ENCODE data around the gene PLCD1.
"Not testable (repeated sequence)": the region's sequence is repeated elsewhere in the genome, so short reads cannot be mapped to it uniquely, and the experiment has no call there.

The PLCD1 gene

DNA sequence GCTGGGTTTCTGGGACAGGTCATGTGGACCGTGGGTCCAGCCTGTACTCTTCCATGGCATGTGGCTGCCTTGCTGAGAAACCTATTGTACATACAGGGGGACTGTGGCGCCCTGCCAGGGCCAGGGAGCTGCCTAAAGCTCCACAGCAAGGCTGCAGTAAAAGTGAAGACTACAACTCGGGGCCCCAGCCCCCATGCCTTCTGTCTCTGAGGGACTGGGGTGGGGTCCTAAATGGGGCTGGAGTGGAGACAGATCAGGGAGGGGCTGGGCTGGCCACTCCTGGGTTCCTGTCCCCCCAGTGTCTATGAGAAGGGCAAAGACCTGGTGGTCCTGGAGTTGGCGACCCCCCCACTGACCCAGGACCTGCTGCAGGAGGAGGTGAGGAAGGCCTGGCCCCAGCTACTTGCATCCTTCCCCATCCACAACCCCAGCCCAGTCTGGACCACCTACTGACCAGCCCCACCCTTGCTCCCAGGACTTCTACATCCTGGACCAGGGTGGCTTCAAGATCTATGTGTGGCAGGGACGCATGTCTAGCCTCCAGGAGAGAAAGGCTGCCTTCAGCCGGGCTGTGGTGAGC is 31.6 kb downstream of the PLCD1 start:
- no peak for DNase-seq

- no peak for DNase-seq
Observed at GRCh38 chr3:37997342-37997741, 32.1 kb downstream of the PLCD1 start.

DNA sequence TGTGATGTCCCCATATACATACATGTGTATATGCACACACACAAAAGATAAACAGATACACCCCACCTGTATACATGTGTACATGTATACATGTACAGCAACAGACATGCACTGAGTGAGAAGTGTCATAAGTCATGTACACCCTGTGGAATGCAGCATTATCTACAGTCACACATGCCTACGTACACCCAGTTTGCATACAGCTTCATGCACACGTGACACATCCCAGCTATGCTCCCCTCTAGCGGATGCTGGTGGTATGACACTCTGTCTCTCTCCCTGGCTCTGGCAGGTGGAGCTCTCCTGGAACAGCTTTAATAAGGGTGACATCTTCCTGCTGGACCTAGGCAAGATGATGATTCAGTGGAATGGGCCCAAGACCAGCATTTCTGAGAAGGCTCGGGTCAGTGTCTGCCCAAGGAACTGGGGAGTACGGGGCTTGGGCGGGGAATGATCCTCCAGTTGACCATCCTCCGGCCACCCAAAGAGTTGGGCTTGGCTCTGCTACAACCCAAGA is 32.6 kb downstream of the PLCD1 start:
- peak; percentile 32 for DNase-seq

DNA sequence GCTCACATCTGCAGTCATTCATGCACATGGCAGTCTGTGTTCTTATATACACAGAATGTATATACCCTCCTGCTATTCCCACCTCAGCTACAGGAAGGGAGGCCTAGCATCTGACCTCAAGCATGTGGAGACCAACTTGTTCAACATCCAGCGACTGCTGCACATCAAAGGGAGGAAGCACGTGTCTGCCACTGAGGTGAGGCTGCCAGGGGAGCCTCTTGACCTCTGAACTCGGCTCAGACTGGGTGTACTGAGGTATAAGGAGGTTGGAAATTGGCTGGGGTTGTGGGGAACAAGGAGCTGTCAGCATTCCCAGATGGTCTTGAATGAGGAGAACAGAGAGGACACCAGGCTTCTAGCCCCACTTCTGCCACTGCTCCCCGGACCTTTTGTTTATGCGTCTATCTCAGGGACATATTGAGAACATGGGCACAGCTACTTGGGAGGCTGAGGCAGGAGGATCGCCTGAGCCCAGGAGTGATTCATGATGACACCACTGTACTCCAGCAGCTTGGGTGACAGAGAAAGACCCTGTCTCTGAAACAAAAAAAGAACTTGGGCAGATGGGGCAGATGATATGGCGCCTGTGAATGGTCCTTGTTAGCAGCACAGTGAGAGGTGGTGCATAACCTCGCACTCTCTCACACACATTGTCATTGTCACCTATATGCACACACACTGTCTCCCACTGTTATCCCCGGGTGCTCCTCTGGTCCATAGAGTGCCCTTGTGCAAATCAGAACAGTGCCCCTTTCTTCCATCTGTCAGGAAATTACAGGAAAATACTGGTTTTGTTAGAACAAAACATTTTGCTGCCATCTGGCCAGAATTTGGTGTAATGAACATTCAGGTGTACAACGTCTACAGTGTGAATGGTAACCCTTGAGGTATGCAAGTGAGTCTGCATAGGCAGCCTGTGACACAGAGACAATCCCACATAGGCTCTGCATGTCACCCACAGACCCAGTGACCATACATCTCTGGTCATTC is 33.5 kb downstream of the PLCD1 start:
- no peak for DNase-seq

DNA sequence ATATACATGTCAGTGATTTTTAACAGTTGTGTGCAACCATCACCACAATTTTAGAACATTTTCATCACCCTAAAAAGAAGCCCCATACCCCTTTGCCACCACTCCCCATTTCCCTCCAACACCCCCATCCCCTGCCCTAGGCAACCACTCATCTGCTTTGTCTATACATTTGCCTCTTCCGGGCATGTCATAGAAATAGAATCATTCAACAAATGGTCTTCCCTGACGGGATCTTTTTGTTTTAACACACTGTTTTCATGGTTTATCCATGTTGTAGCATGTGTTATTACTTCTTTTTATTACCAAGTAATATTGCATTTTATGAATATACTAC is 34.8 kb downstream of the PLCD1 start:
- DNase-seq: no peak

- no peak for DNase-seq
Observed at GRCh38 chr3:37993820-37994638, 35.4 kb downstream of the PLCD1 start.

DNA sequence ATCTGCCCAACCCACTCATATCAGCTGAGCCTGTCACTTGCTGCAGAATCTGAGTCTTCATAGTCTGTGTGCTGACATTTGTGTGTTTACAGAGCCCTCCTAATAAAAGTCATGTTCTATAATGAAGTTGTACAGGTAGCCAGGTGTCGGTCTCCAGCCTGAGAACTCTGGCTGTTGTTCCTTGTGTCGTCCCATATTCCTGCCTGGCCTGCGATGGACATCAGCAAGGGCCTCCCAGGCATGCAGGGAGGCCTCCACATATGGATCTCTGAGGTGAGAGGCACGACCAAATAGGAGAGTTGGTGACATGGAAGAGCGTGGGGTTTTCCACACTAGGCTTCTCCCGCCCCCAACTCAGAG is 36.0 kb downstream of the PLCD1 start:
- DNase-seq: no peak

GRCh38 chr3:37993067-37993455 is 36.4 kb downstream of the PLCD1 start:
- DNase-seq: no peak

GRCh38 chr3:37992271-37993066 is 37.0 kb downstream of the PLCD1 start:
- DNase-seq: no peak

DNA sequence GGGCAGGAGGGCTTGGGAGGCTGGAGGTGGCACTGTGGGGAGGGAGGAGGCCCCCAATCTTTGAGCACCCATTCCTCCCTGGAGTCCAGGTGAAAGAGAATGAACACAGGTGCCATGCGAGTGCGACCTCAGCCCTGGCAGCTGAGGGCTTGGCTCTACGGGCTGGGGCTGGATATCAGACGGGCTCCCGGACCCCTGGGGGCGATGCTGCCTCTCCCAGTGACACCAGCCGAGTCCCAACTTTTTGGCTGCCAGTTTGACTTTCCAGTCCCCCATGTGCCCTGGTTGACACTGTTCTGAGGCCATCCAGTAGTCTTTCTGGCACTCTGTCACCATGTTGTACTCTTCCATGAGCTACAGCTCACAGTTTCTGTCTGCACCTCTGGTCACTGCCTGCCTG is 37.6 kb downstream of the PLCD1 start:
- DNase-seq: no peak

DNA sequence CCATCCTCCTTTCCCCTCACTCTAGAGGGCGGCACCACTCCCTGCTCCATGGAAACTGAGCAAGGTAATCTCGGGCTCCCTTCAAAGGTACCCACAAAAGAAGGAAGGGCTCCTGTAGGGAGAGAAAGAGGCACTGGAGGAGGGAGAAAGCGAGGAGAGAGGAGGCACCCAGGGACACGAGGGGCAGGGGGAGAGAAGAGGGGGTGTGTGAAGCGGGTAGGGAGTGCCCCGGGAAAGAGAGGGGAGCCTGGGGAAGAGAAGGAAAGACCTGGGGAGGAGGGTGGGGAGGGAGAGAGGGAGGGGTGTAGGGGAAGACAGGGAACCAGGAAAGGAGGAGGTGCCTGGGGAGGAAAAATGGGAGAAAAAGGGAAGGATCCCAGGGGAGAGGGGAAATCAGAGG is 38.3 kb downstream of the PLCD1 start:
- DNase-seq: no peak

DNA sequence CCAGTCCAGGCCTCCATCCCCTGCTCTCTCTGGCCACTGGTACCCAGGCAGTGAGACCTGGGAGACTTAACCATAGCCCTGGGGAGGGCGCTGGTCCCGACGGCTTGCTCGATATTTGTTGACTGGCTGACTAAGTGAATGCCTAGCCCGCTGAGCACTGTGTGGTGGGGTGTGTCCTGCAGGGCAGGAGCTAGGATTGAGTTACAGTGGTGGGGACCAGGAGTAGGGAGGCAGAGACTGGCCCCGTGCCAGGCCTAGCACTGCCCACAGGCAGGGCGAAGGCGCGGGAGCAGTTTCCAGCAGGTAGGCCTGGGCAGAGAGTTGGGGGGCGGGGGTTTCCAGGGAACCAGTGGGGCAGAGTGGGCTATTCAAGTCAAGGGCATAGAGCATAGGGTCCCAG is 38.9 kb downstream of the PLCD1 start, which contains the start of gene VILL:
VILL (plus strand) TSS at position 260 of the 400 bp plus-strand sequence. CDS start 2,887 bp downstream, outside the sequence.
- DNase-seq: no peak

GRCh38 chr3:37989821-37990480 is 39.5 kb downstream of the PLCD1 start:
- DNase-seq: no peak

- no peak for DNase-seq
Observed at GRCh38 chr3:37988931-37989525, 40.4 kb downstream of the PLCD1 start.

DNA sequence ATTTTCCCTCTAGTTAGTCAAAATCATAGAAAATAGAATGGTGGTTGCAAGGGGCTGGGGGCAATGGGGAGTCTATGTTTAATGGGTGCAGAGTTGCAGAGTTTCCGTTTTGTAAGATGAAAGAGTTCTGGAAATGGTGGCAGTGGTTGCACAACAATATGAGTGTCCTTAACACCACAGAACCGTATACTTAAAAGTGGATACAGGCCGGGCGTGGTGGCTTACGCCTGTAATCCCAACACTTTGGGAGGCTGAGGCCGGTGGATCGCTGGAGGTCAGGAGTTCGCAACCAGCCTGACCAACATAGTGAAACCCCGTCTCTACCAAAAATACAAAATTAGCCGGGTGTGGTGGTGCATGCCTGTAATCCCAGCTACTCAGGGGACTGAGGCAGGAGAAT is 41.1 kb downstream of the PLCD1 start:
- DNase-seq: not testable (repeated sequence)

DNA sequence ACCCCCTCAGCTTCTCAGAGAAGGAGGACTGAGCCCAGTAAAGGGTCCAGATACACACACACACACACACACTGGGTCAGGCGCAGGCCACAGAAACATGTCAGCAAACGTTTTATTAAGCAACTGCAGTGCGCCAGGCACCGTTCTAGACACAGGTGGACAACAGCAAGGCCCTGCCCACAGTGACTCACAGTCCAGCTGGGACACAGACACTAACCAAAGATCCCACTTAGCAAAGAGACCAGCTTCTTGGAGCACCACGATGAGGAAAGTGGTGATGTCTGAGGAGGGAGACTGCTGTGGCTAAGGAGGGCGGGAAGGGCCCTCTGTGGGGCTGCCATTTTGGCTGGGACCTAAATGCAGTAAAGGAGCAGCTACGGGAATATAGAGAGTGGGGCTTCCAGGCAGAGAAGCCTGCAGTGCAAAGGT is 41.7 kb downstream of the PLCD1 start:
- DNase-seq: no peak

GRCh38 chr3:37987315-37987697 is 42.1 kb downstream of the PLCD1 start:
- no peak for DNase-seq

DNA sequence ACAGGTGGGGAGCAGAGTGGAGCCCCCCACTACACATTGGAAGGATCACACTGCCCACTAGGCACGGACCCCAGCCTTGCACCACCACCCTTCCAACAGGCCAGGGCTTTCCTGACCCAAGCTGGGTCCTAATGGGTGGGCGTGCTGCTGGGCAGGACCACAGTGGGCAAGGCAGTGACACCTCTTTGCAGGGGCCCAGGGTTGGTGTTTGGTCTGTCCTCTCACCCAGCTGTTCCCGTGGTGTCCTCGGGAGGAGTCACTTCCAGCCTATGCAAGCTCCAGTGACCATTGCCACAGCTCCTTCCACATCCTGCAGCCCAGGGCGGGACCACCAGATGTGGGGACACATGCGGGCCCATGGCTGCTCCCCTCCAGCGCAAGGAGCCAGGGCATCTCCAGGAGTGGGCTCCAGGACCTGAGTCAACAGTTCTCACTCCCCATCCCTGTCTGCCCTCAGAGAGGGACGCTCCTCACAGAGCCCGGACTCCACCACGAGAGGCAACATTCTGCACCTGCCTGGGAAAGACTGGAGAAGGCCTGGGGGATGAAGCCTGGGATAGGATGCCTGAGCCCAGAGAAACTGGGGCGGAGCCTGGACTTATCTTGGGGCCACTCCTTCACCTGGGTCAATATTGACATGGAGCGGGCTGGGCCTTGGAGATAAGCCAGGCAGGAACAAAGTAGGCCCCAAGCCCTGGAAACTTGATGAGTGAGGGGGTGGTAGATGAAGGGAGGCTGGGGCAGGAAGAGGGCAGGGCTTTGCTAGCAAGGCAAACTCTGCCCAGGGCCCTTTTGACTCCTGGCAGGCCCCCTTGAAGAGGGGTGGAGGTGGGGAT is 42.7 kb downstream of the PLCD1 start:
- DNase-seq: no peak

GRCh38 chr3:37985637-37986320 is 43.7 kb downstream of the PLCD1 start:
- no peak for DNase-seq

DNA sequence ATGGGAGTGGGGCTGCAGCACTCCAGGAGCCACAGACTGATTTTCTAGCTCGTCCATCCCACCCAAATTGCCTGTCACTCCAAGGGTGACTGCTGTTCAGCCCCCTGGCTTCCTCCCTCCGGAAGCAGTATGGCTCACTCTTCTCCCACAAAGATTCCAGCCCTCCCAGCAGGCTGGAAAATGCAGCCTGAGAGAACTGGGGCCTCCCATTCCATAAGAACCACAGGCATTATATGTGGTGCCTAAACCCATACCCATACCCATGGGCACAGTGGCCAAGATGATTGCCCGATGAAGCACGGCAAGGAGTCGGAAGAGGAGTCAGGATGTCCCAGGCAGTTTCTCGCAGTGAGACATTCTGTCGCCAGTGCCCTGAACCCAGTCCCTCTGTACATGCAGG is 44.8 kb downstream of the PLCD1 start:
- DNase-seq: no peak

Data from DMS153 (cell line).